Body of pancreas (tissue), 4 donors: Measurements from ENCODE around the gene HGFAC. TPM values are rescaled to one million over a fixed set of nuclear protein-coding genes. Genes with fewer than 3 reads are reported as not detected.

Experiments used
- ATAC-seq: fragments of 150-250 bp; one replicate; pipeline ENCODE4 v1.9.1; 2016
- DNase-seq, 4 donors: peaks; one replicate each; pipeline ENCODE4 v3.0.0-alpha.2; 2019
- H3K27ac ChIP-seq, 4 donors: fragments of 200-600 bp; sonication (generic); 1 replicate in 3 of 4; 2 replicates in 1 of 4; pipeline versions ENCODE4 v1.5.1 to v1.6.1; 2016 to 2019; ENCODE audit warnings: mild to moderate bottlenecking in 1 of 4, mixed read lengths in 1 of 4, moderate library complexity in 1 of 4
- H3K27me3 ChIP-seq, 2 donors: fragments of 200-600 bp; sonication (generic); one replicate each; pipeline ENCODE4 v1.6.0; 2016; ENCODE audit warnings: mild to moderate bottlenecking in 1 of 2
- H3K36me3 ChIP-seq, 2 donors: fragments of 200-600 bp; sonication (generic); replicated peaks in 1 of 2; 2 replicates each; pipeline ENCODE4 v1.5.1; 2016; ENCODE audit warnings: low read depth in 2 of 2; ENCODE audit not compliant: insufficient read depth in 1 of 2
- H3K4me1 ChIP-seq: fragments of 200-600 bp; sonication (generic); one replicate; pipeline ENCODE4 v1.6.0; 2016
- H3K4me3 ChIP-seq, 2 donors: fragments of 200-600 bp; sonication (generic); 1 replicate in 1 of 2; 2 replicates in 1 of 2; pipeline ENCODE4 v1.5.1; 2016 to 2019
- H3K9me3 ChIP-seq, 3 donors: fragments of 200-600 bp; sonication (generic); 1 replicate in 2 of 3; 2 replicates in 1 of 3; pipeline ENCODE4 v1.5.1; 2016
- CTCF ChIP-seq, 7 experiments: fragments of 450-650 bp in 4 of 7; fragments of 200-600 bp in 3 of 7; sonication (generic) in 3 of 7; IDR thresholded peaks; one replicate each; pipeline ENCODE4 v1.5.1; 2016 to 2019; ENCODE audit warnings: antibody characterized with exemption in 7 of 7
- POLR2A ChIP-seq, 3 donors: fragments of 450-650 bp; IDR thresholded peaks; one replicate each; pipeline ENCODE4 v1.6.1; 2016; ENCODE audit warnings: antibody characterized with exemption in 3 of 3, mild to moderate bottlenecking in 2 of 3
- WGBS, 2 donors: methylation state at CpG; one replicate each; pipeline ENCODE4 v1.1.5; 2017; 5-methylcytosine and 5-hydroxymethylcytosine counted together
- intact Hi-C: fragments of 100-400 bp; cut with DNase I; formaldehyde crosslinking; loops from one replicate; pipeline ENCODE4 v1.15.1; 2023
- total RNA-seq, 2 donors: library from RNA; depleted of rRNA; stranded (reverse); fragments of >200 nt; gene quantifications; one replicate each; pipeline ENCODE4 v1.1.0, GENCODE V29; 2016

Gene HGFAC
- total RNA-seq, 2 donors from 2014 or later, result 0.78 TPM; not detected in 1

- WGBS, 2 donors, result 97 to 100% methylated on average over 4 of the region's 4 CpGs
These were observed 37.2 kb upstream of the HGFAC start for GRCh38 chr4:3404546-3404945.

GRCh38 chr4:3405176-3405575 is 36.6 kb upstream of the HGFAC start:
- H3K27me3 ChIP-seq, result no peaks in the 10 kb centered on the region
- no peak for DNase-seq
- ATAC-seq, result no peak
- no peaks in the 10 kb centered on the region for H3K4me1 ChIP-seq
- WGBS, 2 donors, result 84 to 88% methylated on average over 8 of the region's 8 CpGs
- TF ChIP-seq POLR2A (IDR thresholded peaks at IDR 0.05) (no peak), CTCF (IDR thresholded peaks at IDR 0.05) (no peak)
- H3K4me3 ChIP-seq, result no peak overlapping the region
- H3K36me3 ChIP-seq, result no peaks in the 10 kb centered on the region
- H3K9me3 ChIP-seq, result no peaks in the 10 kb centered on the region
- intact Hi-C loops, result no loop called here
- no peak overlapping the region for H3K27ac ChIP-seq

More at GRCh38 chr4:3404546-3404945, 37.2 kb upstream of the HGFAC start:
- Histone ChIP-seq H3K4me3 (no peak overlapping the region), H3K36me3 (no peaks in the 10 kb centered on the region), H3K27ac (no peak overlapping the region), H3K4me1 (no peaks in the 10 kb centered on the region), H3K9me3 (no peaks in the 10 kb centered on the region), H3K27me3 (no peaks in the 10 kb centered on the region)
- DNase-seq, result no peak
- intact Hi-C loops, result no loop called here
- ATAC-seq, result no peak
- no peak for TF ChIP-seq POLR2A (IDR thresholded peaks at IDR 0.05)
- TF ChIP-seq CTCF (IDR thresholded peaks at IDR 0.05), result no peak

- Histone ChIP-seq H3K4me1 (no peaks in the 10 kb centered on the region), H3K27ac (no peak overlapping the region), H3K36me3 (no peaks in the 10 kb centered on the region), H3K9me3 (no peaks in the 10 kb centered on the region), H3K4me3 (no peak overlapping the region), H3K27me3 (no peaks in the 10 kb centered on the region)
- 89 to 90% methylated on average over 5 to 13 of the region's 13 CpGs for WGBS, 2 donors
- intact Hi-C loops, result no loop called here
- DNase-seq (peak in 1 of 4 donors; percentile 6), ATAC-seq (no peak)
- TF ChIP-seq POLR2A (IDR thresholded peaks at IDR 0.05) (no peak), CTCF (IDR thresholded peaks at IDR 0.05) (no peak)
These were observed 35.7 kb upstream of the HGFAC start for GRCh38 chr4:3406021-3406420.

- WGBS, 2 donors, result 87 to 91% methylated on average over 4 to 9 of the region's 9 CpGs
- Histone ChIP-seq H3K9me3 (no peaks in the 10 kb centered on the region), H3K36me3 (no peaks in the 10 kb centered on the region), H3K27me3 (no peaks in the 10 kb centered on the region), H3K4me1 (no peaks in the 10 kb centered on the region), H3K27ac (no peak overlapping the region), H3K4me3 (no peak overlapping the region)
- intact Hi-C loops, result no loop called here
- DNase-seq (no peak), ATAC-seq (no peak)
- no peak for TF ChIP-seq POLR2A (IDR thresholded peaks at IDR 0.05)
- no peak for TF ChIP-seq CTCF (IDR thresholded peaks at IDR 0.05)
These were observed 35.3 kb upstream of the HGFAC start for GRCh38 chr4:3406431-3406830.

- no peaks in the 10 kb centered on the region for H3K27me3 ChIP-seq
- no peak overlapping the region for H3K27ac ChIP-seq
- H3K4me3 ChIP-seq, result no peak overlapping the region
- intact Hi-C loops, result no loop called here
- WGBS, 2 donors, result 91 to 92% methylated on average over 30 of the region's 30 CpGs
- DNase-seq (no peak), ATAC-seq (no peak)
- TF ChIP-seq POLR2A (IDR thresholded peaks at IDR 0.05), result no peak
- TF ChIP-seq CTCF (IDR thresholded peaks at IDR 0.05), result no peak
- no peaks in the 10 kb centered on the region for H3K36me3 ChIP-seq
- H3K4me1 ChIP-seq, result no peaks in the 10 kb centered on the region
- H3K9me3 ChIP-seq, result no peaks in the 10 kb centered on the region
These were observed 34.5 kb upstream of the HGFAC start for GRCh38 chr4:3407171-3407771.
